Dermis blood vessel endothelial cell (primary cell): Measurements from ENCODE around the gene SAMD4B. TPM values are rescaled to one million over a fixed set of nuclear protein-coding genes. Genes with fewer than 3 reads are reported as not detected.
A peak's percentile ranks its signal among the peaks of the same experiment; 100 is the strongest.
"Not testable (repeated sequence)": the region's sequence is repeated elsewhere in the genome, so short reads cannot be mapped to it uniquely, and the experiment has no call there.

ENCODE experiments used
- DNase-seq: peaks from one replicate; pipeline ENCODE4 v3.0.0; 2010
- total RNA-seq: library from RNA; depleted of rRNA; stranded (reverse); fragments of >200 nt; gene quantifications from 2 replicates; pipeline ENCODE4 v1.2.3, GENCODE V29; 2014

SAMD4B gene
- total RNA-seq, 1 donor from 2014 or later: 32.2 TPM

- DNase-seq: no peak
Observed at GRCh38 chr19:39336483-39336882, 5.7 kb upstream of the SAMD4B start.

GRCh38 chr19:39339674-39340073 is 2.5 kb upstream of the SAMD4B start:
- no peak for DNase-seq

GRCh38 chr19:39340156-39340555 is 2.1 kb upstream of the SAMD4B start:
- not testable (repeated sequence) for DNase-seq

- DNase-seq: no peak
Observed at GRCh38 chr19:39341129-39341718, 997 bp upstream of the SAMD4B start.

- DNase-seq: peak; percentile 31
Observed at GRCh38 chr19:39342647-39343305, 555 bp downstream of the SAMD4B start.

- no peak for DNase-seq
Observed at GRCh38 chr19:39345956-39346355, 3.7 kb downstream of the SAMD4B start.

- DNase-seq: no peak
Observed at GRCh38 chr19:39347332-39348164, 5.3 kb downstream of the SAMD4B start.

GRCh38 chr19:39349326-39349725 is 7.1 kb downstream of the SAMD4B start:
- no peak for DNase-seq

GRCh38 chr19:39350156-39350555 is 7.9 kb downstream of the SAMD4B start:
- DNase-seq: no peak

GRCh38 chr19:39351537-39352064 is 9.4 kb downstream of the SAMD4B start:
- DNase-seq: no peak

- DNase-seq: no peak
Observed at GRCh38 chr19:39352381-39353255, 10.4 kb downstream of the SAMD4B start.

- DNase-seq: no peak
Observed at GRCh38 chr19:39355253-39355652, 13.0 kb downstream of the SAMD4B start.

GRCh38 chr19:39356073-39356472 is 13.9 kb downstream of the SAMD4B start:
- no peak for DNase-seq

GRCh38 chr19:39356647-39357046 is 14.4 kb downstream of the SAMD4B start:
- no peak for DNase-seq

GRCh38 chr19:39359026-39359425 is 16.8 kb downstream of the SAMD4B start:
- no peak for DNase-seq

GRCh38 chr19:39360599-39360998 is 18.4 kb downstream of the SAMD4B start:
- DNase-seq: no peak

GRCh38 chr19:39362682-39363657 is 20.7 kb downstream of the SAMD4B start:
- DNase-seq: no peak

GRCh38 chr19:39363901-39364457 is 21.8 kb downstream of the SAMD4B start:
- DNase-seq: no peak

GRCh38 chr19:39365531-39365930 is 23.3 kb downstream of the SAMD4B start:
- DNase-seq: no peak

GRCh38 chr19:39369200-39369599 is 27.0 kb downstream of the SAMD4B start:
- no peak for DNase-seq

GRCh38 chr19:39370735-39371134 is 28.5 kb downstream of the SAMD4B start:
- no peak for DNase-seq
